ENCODE data around the gene SOX10. TPM values are rescaled to one million over a fixed set of nuclear protein-coding genes. Genes with fewer than 3 reads are reported as not detected.

The SOX10 gene
- total RNA-seq = 4.3 TPM

GRCh38 chr22:37983860-37984791 lies at the start of gene SOX10:
SOX10 (minus strand) TSS chr22:37984555; CDS start chr22:37983784, 771 bp downstream.
- DNase-seq = no peak

GRCh38 chr22:38033522-38034277 lies 49.3 kb upstream of the SOX10 start:
- DNase-seq = no peak

- DNase-seq = peak; percentile 14
Measured at GRCh38 chr22:38032681-38033521, 48.5 kb upstream of the SOX10 start.

GRCh38 chr22:38031491-38031890 lies 47.1 kb upstream of the SOX10 start:
- no peak for DNase-seq

GRCh38 chr22:38030311-38031133 lies 46.2 kb upstream of the SOX10 start:
- no peak for DNase-seq

GRCh38 chr22:38029901-38030300 lies 45.5 kb upstream of the SOX10 start:
- DNase-seq = no peak

GRCh38 chr22:38029370-38029769 lies 45.0 kb upstream of the SOX10 start:
- no peak for DNase-seq

GRCh38 chr22:38028344-38029130 lies 44.2 kb upstream of the SOX10 start:
- no peak for DNase-seq

- no peak for DNase-seq
Measured at GRCh38 chr22:38027487-38027886, 43.1 kb upstream of the SOX10 start.

- DNase-seq = no peak
Measured at GRCh38 chr22:38026130-38027111, 42.1 kb upstream of the SOX10 start.

- no peak for DNase-seq
Measured at GRCh38 chr22:38025514-38025913, 41.2 kb upstream of the SOX10 start.

- DNase-seq = no peak
Measured at GRCh38 chr22:38023045-38023444, 38.7 kb upstream of the SOX10 start.

- no peak for DNase-seq
Measured at GRCh38 chr22:38021206-38021605, 36.9 kb upstream of the SOX10 start.

GRCh38 chr22:38018938-38019827 lies 34.8 kb upstream of the SOX10 start:
- DNase-seq = no peak

- DNase-seq = no peak
Measured at GRCh38 chr22:38017939-38018885, 33.9 kb upstream of the SOX10 start.

GRCh38 chr22:38017272-38017920 lies 33.0 kb upstream of the SOX10 start:
- peak; percentile 22 for DNase-seq
